Gastroesophageal sphincter (tissue), 4 donors: ENCODE measurements around the gene IL13. TPM values are rescaled to one million over a fixed set of nuclear protein-coding genes. Genes with fewer than 3 reads are reported as not detected.
"Not testable (repeated sequence)": the region's sequence is repeated elsewhere in the genome, so short reads cannot be mapped to it uniquely, and the experiment has no call there.

Experiments used
- ATAC-seq: fragments of 150-250 bp; one replicate; pipeline ENCODE4 v1.9.1; 2016; ENCODE audit warnings: mild to moderate bottlenecking, moderate library complexity
- H3K27ac ChIP-seq, 4 donors: fragments of 200-600 bp; sonication (generic) in 3 of 4; 1 replicate in 3 of 4; 2 replicates in 1 of 4; pipeline ENCODE4 v1.5.1; 2016 to 2019
- H3K27me3 ChIP-seq: fragments of 200-600 bp; sonication (generic); one replicate; pipeline ENCODE4 v1.5.1; 2019
- H3K36me3 ChIP-seq, 2 donors: fragments of 200-600 bp; sonication (generic); one replicate each; pipeline ENCODE4 v1.5.1; 2019; ENCODE audit warnings: control low read depth in 1 of 2
- H3K4me1 ChIP-seq, 3 donors: fragments of 200-600 bp; sonication (generic); 1 replicate in 2 of 3; 2 replicates in 1 of 3; pipeline ENCODE4 v1.5.1; 2016 to 2019; ENCODE audit warnings: control low read depth in 2 of 3
- H3K4me3 ChIP-seq, 2 donors: fragments of 200-600 bp; sonication (generic); one replicate each; pipeline ENCODE4 v1.5.1; 2019; ENCODE audit warnings: mild to moderate bottlenecking in 1 of 2, moderate library complexity in 1 of 2
- H3K9me3 ChIP-seq, 3 donors: fragments of 200-600 bp; sonication (generic); one replicate each; pipeline ENCODE4 v1.5.1; 2017 to 2019; ENCODE audit warnings: control low read depth in 2 of 3
- CTCF ChIP-seq, 4 experiments: fragments of 200-600 bp in 2 of 4; fragments of 450-650 bp in 2 of 4; sonication (generic) in 1 of 4; IDR thresholded peaks; one replicate each; pipeline ENCODE4 v1.5.1; 2017 to 2019; ENCODE audit warnings: antibody characterized with exemption in 4 of 4, mild to moderate bottlenecking in 2 of 4, moderate library complexity in 2 of 4
- EP300 ChIP-seq: sonication (generic); formaldehyde crosslinking; IDR thresholded peaks from one replicate; pipeline ENCODE4 v1.6.1; 2017; ENCODE audit warnings: antibody characterized with exemption, mild to moderate bottlenecking
- POLR2A ChIP-seq, 2 donors: fragments of 450-650 bp; IDR thresholded peaks; one replicate each; pipeline ENCODE4 v1.6.1; 2017; ENCODE audit warnings: antibody characterized with exemption in 2 of 2, mild to moderate bottlenecking in 2 of 2, moderate library complexity in 1 of 2
- POLR2AphosphoS5 ChIP-seq: sonication (generic); formaldehyde crosslinking; IDR thresholded peaks from one replicate; pipeline ENCODE4 v1.6.1; 2017; ENCODE audit warnings: antibody characterized with exemption
- WGBS, 2 donors: methylation state at CpG; one replicate each; pipeline ENCODE4 v1.1.5; 2018; ENCODE audit warnings: low coverage in 1 of 2; 5-methylcytosine and 5-hydroxymethylcytosine counted together
- total RNA-seq, 4 donors: library from RNA; depleted of rRNA; stranded (reverse); fragments of >200 nt; gene quantifications; one replicate each; pipeline ENCODE4 v1.1.0, GENCODE V29; 2016

The IL13 gene
- total RNA-seq, 4 donors from 2014 or later, result not detected

- Histone ChIP-seq H3K27ac (no peak overlapping the region), H3K36me3 (peaks cover 0 to 8% of the 10 kb centered on the region in 2 donors), H3K4me3 (no peak overlapping the region), H3K9me3 (no peaks in the 10 kb centered on the region), H3K4me1 (no peaks in the 10 kb centered on the region), H3K27me3 (no peaks in the 10 kb centered on the region)
- no peak for ATAC-seq
- no peak for TF ChIP-seq POLR2AphosphoS5
- no peak for TF ChIP-seq POLR2A (IDR thresholded peaks at IDR 0.05)
- TF ChIP-seq CTCF (IDR thresholded peaks at IDR 0.05), result no peak
- no peak for TF ChIP-seq EP300
- 67 to 73% methylated on average over 7 of the region's 7 CpGs for WGBS, 2 donors
Measured at GRCh38 chr5:132688536-132689339, 30.8 kb downstream of the IL13 start.

GRCh38 chr5:132689513-132689912 is 31.5 kb downstream of the IL13 start:
- H3K27me3 ChIP-seq, result no peaks in the 10 kb centered on the region
- TF ChIP-seq POLR2A (IDR thresholded peaks at IDR 0.05) (no peak), POLR2AphosphoS5 (no peak), CTCF (IDR thresholded peaks at IDR 0.05) (no peak), EP300 (no peak)
- 73% methylated on average over 7 of the region's 7 CpGs for WGBS, 2 donors
- H3K4me3 ChIP-seq, result no peak overlapping the region
- peaks cover 0 to 14% of the 10 kb centered on the region in 2 donors for H3K36me3 ChIP-seq
- ATAC-seq, result no peak
- no peak overlapping the region for H3K27ac ChIP-seq
- H3K4me1 ChIP-seq, result no peaks in the 10 kb centered on the region
- no peaks in the 10 kb centered on the region for H3K9me3 ChIP-seq

- H3K9me3 ChIP-seq, result no peaks in the 10 kb centered on the region
- WGBS, 2 donors, result 86 to 100% methylated on average over 1 to 2 of the region's 3 CpGs
- H3K4me1 ChIP-seq, result no peaks in the 10 kb centered on the region
- no peak for ATAC-seq
- peaks cover 0 to 19% of the 10 kb centered on the region in 2 donors for H3K36me3 ChIP-seq
- no peak overlapping the region for H3K4me3 ChIP-seq
- H3K27ac ChIP-seq, result no peak overlapping the region
- H3K27me3 ChIP-seq, result no peaks in the 10 kb centered on the region
- TF ChIP-seq CTCF (IDR thresholded peaks at IDR 0.05), result no peak
Measured at GRCh38 chr5:132690156-132690555, 32.2 kb downstream of the IL13 start.

- not testable (repeated sequence) for ATAC-seq, H3K9me3 ChIP-seq, H3K4me1 ChIP-seq, H3K27ac ChIP-seq, H3K27me3 ChIP-seq, H3K4me3 ChIP-seq
- WGBS, 2 donors, result 72 to 82% methylated on average over 5 of the region's 5 CpGs
- H3K36me3 ChIP-seq, result peaks cover 0 to 36% of the 10 kb centered on the region in 2 donors
Measured at GRCh38 chr5:132691755-132692631, 34.0 kb downstream of the IL13 start.

GRCh38 chr5:132692632-132692967 is 34.6 kb downstream of the IL13 start:
- ATAC-seq, result no peak
- Histone ChIP-seq H3K4me3 (no peak overlapping the region), H3K27ac (no peak overlapping the region), H3K27me3 (no peaks in the 10 kb centered on the region), H3K9me3 (no peaks in the 10 kb centered on the region), H3K36me3 (peaks cover 0 to 39% of the 10 kb centered on the region in 2 donors), H3K4me1 (no peaks in the 10 kb centered on the region)
- no peak for TF ChIP-seq CTCF (IDR thresholded peaks at IDR 0.05)
- no peak for TF ChIP-seq POLR2A (IDR thresholded peaks at IDR 0.05)
- TF ChIP-seq POLR2AphosphoS5, result no peak
- TF ChIP-seq EP300, result no peak
